HEK293 (cell line): Measurements from ENCODE around the gene ALOXE3.

ENCODE experiments used
- CTCF ChIA-PET: fragments of 350-600 bp; formaldehyde crosslinking; extraction: SDS; loops from one replicate; lab custom pipeline; 2021; ENCODE audit warnings: antibody characterized with exemption; lab: Yijun Ruan, JAX
- POLR2A ChIA-PET: fragments of 300-600 bp; formaldehyde crosslinking; extraction: SDS; loops from one replicate; lab custom pipeline; 2020; ENCODE audit warnings: antibody characterized with exemption, inconsistent platforms; lab: Yijun Ruan, JAX
- H3K27ac ChIP-seq: fragments of 200-500 bp; sonication (Bioruptor generic); 2 replicates; pipeline ENCODE4 v1.5.1; 2014; ENCODE audit warnings: low read depth, low read length, control low read depth, inconsistent platforms; ENCODE audit errors: extremely low read depth
- H3K36me3 ChIP-seq, 2 experiments: fragments of 200-500 bp in 1 of 2; sonication (Bioruptor generic) in 1 of 2; 1 replicate in 1 of 2; 2 replicates in 1 of 2; pipeline ENCODE4 v1.5.1; 2014 to 2017; ENCODE audit warnings: inconsistent platforms in 2 of 2, low read length in 2 of 2; ENCODE audit not compliant: control insufficient read depth in 2 of 2, insufficient read depth in 1 of 2
- H3K4me1 ChIP-seq: fragments of 200-500 bp; sonication (Bioruptor generic); 2 replicates; pipeline ENCODE4 v1.5.1; 2014; ENCODE audit warnings: mild to moderate bottlenecking, low read length, inconsistent platforms; ENCODE audit not compliant: control insufficient read depth, insufficient read depth
- H3K4me3 ChIP-seq: 2 replicates; pipeline ENCODE4 v1.5.1; 2011; ENCODE audit warnings: low read depth, mild to moderate bottlenecking, control low read depth, low read length, moderate library complexity
- H3K9me3 ChIP-seq: fragments of 200-500 bp; sonication (Bioruptor generic); 2 replicates; pipeline ENCODE4 v1.5.1; 2014; ENCODE audit warnings: low read depth, low read length, inconsistent platforms; ENCODE audit not compliant: control insufficient read depth, insufficient read depth
- EGR2 ChIP-seq: fragments of 450-650 bp; formaldehyde crosslinking; IDR thresholded peaks from 2 replicates; pipeline ENCODE4 v1.5.1; 2016; ENCODE audit warnings: low read depth, missing biosample characterization, missing genetic modification characterization
- GLIS1 ChIP-seq: fragments of 450-650 bp; formaldehyde crosslinking; IDR thresholded peaks from 2 replicates; pipeline ENCODE4 v1.5.1; 2016; ENCODE audit warnings: missing biosample characterization, missing genetic modification characterization
- KLF1 ChIP-seq: fragments of 450-650 bp; formaldehyde crosslinking; IDR thresholded peaks from 2 replicates; pipeline ENCODE4 v1.5.1; 2016; ENCODE audit warnings: missing biosample characterization, missing genetic modification characterization
- KLF9 ChIP-seq: fragments of 450-650 bp; formaldehyde crosslinking; IDR thresholded peaks from 2 replicates; pipeline ENCODE4 v1.5.1; 2016; ENCODE audit warnings: missing biosample characterization, missing genetic modification characterization, low read depth
- PRDM10 ChIP-seq: fragments of 450-650 bp; formaldehyde crosslinking; IDR thresholded peaks from 2 replicates; pipeline ENCODE4 v1.5.1; 2016; ENCODE audit warnings: missing biosample characterization, missing genetic modification characterization
- RBAK ChIP-seq: fragments of 450-650 bp; formaldehyde crosslinking; IDR thresholded peaks from 2 replicates; pipeline ENCODE4 v1.5.1; 2016; ENCODE audit warnings: missing biosample characterization, missing genetic modification characterization
- ZFHX2 ChIP-seq: fragments of 450-650 bp; formaldehyde crosslinking; conservative IDR thresholded peaks from 2 replicates; pipeline ENCODE4 v1.5.1; 2016; ENCODE audit warnings: missing biosample characterization, missing genetic modification characterization
- ZNF280D ChIP-seq: fragments of 450-650 bp; formaldehyde crosslinking; IDR thresholded peaks from 2 replicates; pipeline ENCODE4 v1.5.1; 2016; ENCODE audit warnings: missing biosample characterization, missing genetic modification characterization
- ZNF324 ChIP-seq: fragments of 450-650 bp; formaldehyde crosslinking; IDR thresholded peaks from 2 replicates; pipeline ENCODE4 v1.5.1; 2016; ENCODE audit warnings: missing biosample characterization, missing genetic modification characterization
- ZNF398 ChIP-seq: fragments of 450-650 bp; formaldehyde crosslinking; IDR thresholded peaks from 2 replicates; pipeline ENCODE4 v1.5.1; 2017; ENCODE audit warnings: missing biosample characterization, missing genetic modification characterization

Gene ALOXE3

GRCh38 chr17:8110907-8111306 is 7.4 kb downstream of the ALOXE3 start:
- Histone ChIP-seq H3K9me3 (no peaks in the 10 kb centered on the region), H3K27ac (no peak overlapping the region), H3K4me3 (no peak overlapping the region), H3K36me3 (no peaks in the 10 kb centered on the region), H3K4me1 (no peaks in the 10 kb centered on the region)
- 0 out of 2 replicates have a peak, but pooled peaks have one; percentile 16 for TF ChIP-seq KLF9 (tag by site-specific recombination)
- no peak for TF ChIP-seq ZNF280D
- ChIA-PET CTCF (interaction anchor here (0.6 to 16.9 kb wide), 23 partner anchors 8 to 759 kb away, joined by 3 to 561 read pairs (median 4); partner anchors contain the start of genes ALOX12B, ALOXE3 and HES7), POLR2A (interaction anchor here (1.6 kb wide), 1 partner anchor 8 kb away, joined by 6 read pairs; no protein-coding TSS in a partner anchor)

- Histone ChIP-seq H3K9me3 (no peaks in the 10 kb centered on the region), H3K4me3 (no peak overlapping the region), H3K36me3 (no peaks in the 10 kb centered on the region), H3K27ac (no peak overlapping the region)
- POLR2A ChIA-PET = interaction anchor here (0.5 to 1.6 kb wide), 3 partner anchors 9 to 100 kb away, joined by 3 to 6 read pairs (median 6); partner anchors contain the start of gene AURKB
- TF ChIP-seq ZFHX2 (tag by site-specific recombination) = 0 out of 2 replicates have a peak, but pooled peaks have one; percentile 48
- TF ChIP-seq ZNF324 = 0 out of 2 replicates have a peak, but pooled peaks have one; percentile 6
- TF ChIP-seq RBAK (tag by site-specific recombination) = no peak
- TF ChIP-seq EGR2 (tag by site-specific recombination) = peak; percentile 30; the same call in 1 of the 2 replicates
- TF ChIP-seq GLIS1 (tag by site-specific recombination) = peak; percentile 35; the same call in 1 of the 2 replicates
- TF ChIP-seq KLF1 (tag by site-specific recombination) = peak; percentile 54
- TF ChIP-seq ZNF398 = peak; percentile 43; the same call in 1 of the 2 replicates
- TF ChIP-seq PRDM10 (tag by site-specific recombination) = no peak
- TF ChIP-seq, all 188 proteins: peak for 6
- CTCF ChIA-PET = interaction anchor here (0.5 to 16.9 kb wide), 28 partner anchors 9 to 760 kb away, joined by 3 to 561 read pairs (median 4); partner anchors contain the start of genes ALOX12B, ALOXE3, BORCS6 and HES7
- no peaks in the 10 kb centered on the region for H3K4me1 ChIP-seq
Measured at GRCh38 chr17:8110456-8110804, 7.9 kb downstream of the ALOXE3 start.
